Frontal cortex (tissue), 1 donor: ENCODE measurements around the gene FTCDNL1. TPM values are rescaled to one million over a fixed set of nuclear protein-coding genes. Genes with fewer than 3 reads are reported as not detected.

ENCODE experiments used
- small RNA-seq: library from RNA; depleted of rRNA; stranded (forward); fragments of <200 nt; gene quantifications from one replicate; pipeline ENCODE3, GENCODE V24; 2014
- total RNA-seq: library from RNA; depleted of rRNA; stranded (reverse); fragments of >200 nt; gene quantifications from one replicate; pipeline ENCODE4 v1.2.3, GENCODE V29; 2014

FTCDNL1 gene
- total RNA-seq, 1 donor from 2014 or later = 2.0 TPM

Small RNA genes within 50 kb of the gene (small RNA-seq; reads per million reads assigned to genes)
- gene AC108032.1 (not detected), gene RN7SL717P (not detected)

Other genes starting within 250 kb of the FTCDNL1 start
- gene C2orf69, start 60.1 kb upstream of the FTCDNL1 start, total RNA-seq = 35.5 TPM
- 13.9 TPM for gene TYW5, start 104.3 kb upstream of the FTCDNL1 start, total RNA-seq
- 14.3 TPM for gene MAIP1, start 104.4 kb upstream of the FTCDNL1 start, total RNA-seq